HG03457 (cell line): ENCODE data around the gene CNTNAP2.

Experiments used
- ATAC-seq: cut with Tn5 transposase; IDR thresholded peaks from one replicate; pipeline ENCODE4 v1.9.1; 2021; ENCODE audit warnings: moderate number of reproducible peaks; ENCODE audit not compliant: unreplicated experiment

CNTNAP2 gene

GRCh38 chr7:147510923-147511322 lies 1394.3 kb downstream of the CNTNAP2 start:
- no peak for ATAC-seq

- no peak for ATAC-seq
Observed at GRCh38 chr7:147513451-147513850, 1396.8 kb downstream of the CNTNAP2 start.

GRCh38 chr7:147516391-147516790 lies 1399.8 kb downstream of the CNTNAP2 start:
- ATAC-seq = no peak

GRCh38 chr7:147519062-147519461 lies 1402.5 kb downstream of the CNTNAP2 start:
- ATAC-seq = no peak

- ATAC-seq = no peak
Observed at GRCh38 chr7:147523056-147523455, 1406.5 kb downstream of the CNTNAP2 start.

- ATAC-seq = no peak
Observed at GRCh38 chr7:147524726-147525250, 1408.2 kb downstream of the CNTNAP2 start.

GRCh38 chr7:147525325-147525724 lies 1408.7 kb downstream of the CNTNAP2 start:
- no peak for ATAC-seq

GRCh38 chr7:147535701-147536111 lies 1419.1 kb downstream of the CNTNAP2 start:
- ATAC-seq = no peak

GRCh38 chr7:147539685-147540084 lies 1423.1 kb downstream of the CNTNAP2 start:
- ATAC-seq = no peak

GRCh38 chr7:147540743-147541142 lies 1424.1 kb downstream of the CNTNAP2 start:
- no peak for ATAC-seq

- ATAC-seq = no peak
Observed at GRCh38 chr7:147541261-147541660, 1424.7 kb downstream of the CNTNAP2 start.

GRCh38 chr7:147547252-147547897 lies 1430.8 kb downstream of the CNTNAP2 start:
- no peak for ATAC-seq

- no peak for ATAC-seq
Observed at GRCh38 chr7:147556317-147556716, 1439.7 kb downstream of the CNTNAP2 start.

GRCh38 chr7:147563669-147564068 lies 1447.1 kb downstream of the CNTNAP2 start:
- no peak for ATAC-seq

GRCh38 chr7:147564786-147565476 lies 1448.3 kb downstream of the CNTNAP2 start:
- no peak for ATAC-seq

- no peak for ATAC-seq
Observed at GRCh38 chr7:147567043-147567442, 1450.4 kb downstream of the CNTNAP2 start.

- no peak for ATAC-seq
Observed at GRCh38 chr7:147569116-147569913, 1452.7 kb downstream of the CNTNAP2 start.

- ATAC-seq = no peak
Observed at GRCh38 chr7:147570390-147570789, 1453.8 kb downstream of the CNTNAP2 start.

- no peak for ATAC-seq
Observed at GRCh38 chr7:147571436-147572185, 1455.0 kb downstream of the CNTNAP2 start.

GRCh38 chr7:147578196-147578595 lies 1461.6 kb downstream of the CNTNAP2 start:
- no peak for ATAC-seq

- ATAC-seq = no peak
Observed at GRCh38 chr7:147579148-147579547, 1462.5 kb downstream of the CNTNAP2 start.
